DMS153 treated with DMSO at 0.1 percent for 48 hours (cell line): Measurements from ENCODE around the gene MYO5A.

ENCODE experiments used
- DNase-seq: peaks from one replicate; lab custom pipeline; 2025; ENCODE audit not compliant: unreplicated experiment; lab: John Stamatoyannopoulos, UW

The MYO5A gene

GRCh38 chr15:52338058-52338457 lies 190.6 kb downstream of the MYO5A start:
- no peak for DNase-seq

GRCh38 chr15:52337198-52337853 lies 191.4 kb downstream of the MYO5A start:
- DNase-seq: no peak

GRCh38 chr15:52336529-52336928 lies 192.2 kb downstream of the MYO5A start:
- no peak for DNase-seq

- DNase-seq: no peak
Measured at GRCh38 chr15:52334491-52335160, 194.1 kb downstream of the MYO5A start.

- no peak for DNase-seq
Measured at GRCh38 chr15:52331490-52332240, 197.0 kb downstream of the MYO5A start.

GRCh38 chr15:52329987-52330386 lies 198.7 kb downstream of the MYO5A start:
- DNase-seq: no peak

- no peak for DNase-seq
Measured at GRCh38 chr15:52329150-52329549, 199.5 kb downstream of the MYO5A start.

GRCh38 chr15:52328680-52329079 lies 200.0 kb downstream of the MYO5A start:
- no peak for DNase-seq

- DNase-seq: no peak
Measured at GRCh38 chr15:52326756-52327155, 201.9 kb downstream of the MYO5A start.

GRCh38 chr15:52324109-52324508 lies 204.6 kb downstream of the MYO5A start:
- DNase-seq: no peak

- DNase-seq: no peak
Measured at GRCh38 chr15:52318729-52319500, 209.8 kb downstream of the MYO5A start.

GRCh38 chr15:52317688-52318087 lies 211.0 kb downstream of the MYO5A start:
- no peak for DNase-seq

- DNase-seq: no peak
Measured at GRCh38 chr15:52317022-52317421, 211.7 kb downstream of the MYO5A start.

GRCh38 chr15:52309154-52309548 lies 219.5 kb downstream of the MYO5A start:
- no peak for DNase-seq

- DNase-seq: no peak
Measured at GRCh38 chr15:52308446-52309153, 220.1 kb downstream of the MYO5A start.

- no peak for DNase-seq
Measured at GRCh38 chr15:52307847-52308246, 220.8 kb downstream of the MYO5A start.

- DNase-seq: no peak
Measured at GRCh38 chr15:52306270-52306669, 222.4 kb downstream of the MYO5A start.

- no peak for DNase-seq
Measured at GRCh38 chr15:52303093-52303772, 225.4 kb downstream of the MYO5A start.

GRCh38 chr15:52301265-52301847 lies 227.3 kb downstream of the MYO5A start:
- no peak for DNase-seq
